AG04449 (cell line): ENCODE data around the gene FRYL.
A peak's percentile ranks its signal among the peaks of the same experiment; 100 is the strongest.
"Not testable (repeated sequence)": the region's sequence is repeated elsewhere in the genome, so short reads cannot be mapped to it uniquely, and the experiment has no call there.

ENCODE experiments used
- CTCF ChIA-PET: fragments of 350-600 bp; formaldehyde crosslinking; extraction: SDS; loops from one replicate; lab custom pipeline; 2021; ENCODE audit warnings: antibody characterized with exemption; lab: Yijun Ruan, JAX
- POLR2A ChIA-PET: fragments of 400-600, 350-600 bp; formaldehyde crosslinking; extraction: SDS; loops from one replicate; lab custom pipeline; 2020; ENCODE audit warnings: antibody characterized with exemption, inconsistent platforms; lab: Yijun Ruan, JAX
- DNase-seq: peaks from one replicate; pipeline ENCODE4 v3.0.0-alpha.2; 2010; ENCODE audit warnings: low read depth, low spot score
- H3K4me3 ChIP-seq: 2 replicates; pipeline ENCODE4 v1.5.1; 2011; ENCODE audit warnings: low read depth, mild to moderate bottlenecking, control low read depth, low read length
- TF ChIP-seq, protein P1 (sequence below): IDR thresholded peaks from one replicate; pipeline ENCODE4 v1.5.1; 2011; ENCODE audit warnings: mild to moderate bottlenecking, moderate library complexity, low read length, control low read depth, inconsistent platforms; ENCODE audit not compliant: insufficient read depth; ENCODE audit errors: missing control alignments

Gene FRYL

DNA sequence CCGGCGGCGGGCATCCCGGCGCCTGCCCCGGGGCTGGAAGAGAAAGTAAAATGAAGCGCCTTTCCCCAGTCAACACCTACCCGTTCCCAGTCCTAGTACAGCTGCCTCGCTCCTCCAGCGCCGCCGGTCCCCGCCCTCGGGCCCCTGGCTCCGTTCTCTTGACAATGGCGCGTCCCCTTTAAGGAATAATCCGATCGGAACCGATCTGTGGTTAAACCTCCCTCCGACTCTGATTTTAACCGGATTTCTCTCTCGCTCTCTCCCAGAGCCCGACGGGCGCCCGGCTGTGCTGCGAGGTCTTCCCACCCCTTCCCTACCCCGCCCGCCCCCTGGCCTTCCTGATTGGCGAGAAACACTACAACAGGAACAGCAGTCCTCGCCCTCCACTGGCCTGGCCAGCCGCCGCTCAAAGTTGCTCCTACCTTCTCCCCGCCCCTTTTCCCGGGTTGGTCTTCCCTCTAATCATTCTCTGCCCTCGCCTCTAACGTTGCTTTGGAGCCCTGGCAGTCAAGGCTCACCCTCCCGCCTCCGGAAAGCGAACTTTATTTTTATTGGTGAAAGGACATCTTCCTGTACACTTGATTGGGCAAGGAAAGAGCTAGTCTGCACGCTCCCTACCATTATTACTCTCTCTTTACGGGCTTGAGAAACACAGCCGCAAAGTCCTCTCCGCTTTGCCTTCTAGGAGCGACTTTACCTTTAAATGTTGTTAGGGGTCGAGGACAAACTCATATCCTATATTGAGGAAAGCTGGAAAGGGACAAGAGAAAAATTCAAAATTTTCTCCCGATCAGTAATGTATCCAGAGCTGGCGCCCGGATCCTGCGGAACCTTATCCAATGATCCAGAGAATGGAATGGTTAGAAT, at the start of gene FRYL:
Gene FRYL (minus strand): TSS at position 282 of the 867 bp plus-strand sequence. CDS start 145,869 bp downstream, outside the sequence.
- ChIA-PET CTCF (interaction anchor here (0.6 to 1.2 kb wide), 4 partner anchors 142 to 205 kb away, joined by 3 read pairs; no protein-coding TSS in a partner anchor), POLR2A (interaction anchor here (0.6 to 1.2 kb wide), 7 partner anchors 41 to 187 kb away, joined by 3 to 5 read pairs (median 3); partner anchors contain the start of gene OCIAD1)
- TF ChIP-seq, protein P1, sequence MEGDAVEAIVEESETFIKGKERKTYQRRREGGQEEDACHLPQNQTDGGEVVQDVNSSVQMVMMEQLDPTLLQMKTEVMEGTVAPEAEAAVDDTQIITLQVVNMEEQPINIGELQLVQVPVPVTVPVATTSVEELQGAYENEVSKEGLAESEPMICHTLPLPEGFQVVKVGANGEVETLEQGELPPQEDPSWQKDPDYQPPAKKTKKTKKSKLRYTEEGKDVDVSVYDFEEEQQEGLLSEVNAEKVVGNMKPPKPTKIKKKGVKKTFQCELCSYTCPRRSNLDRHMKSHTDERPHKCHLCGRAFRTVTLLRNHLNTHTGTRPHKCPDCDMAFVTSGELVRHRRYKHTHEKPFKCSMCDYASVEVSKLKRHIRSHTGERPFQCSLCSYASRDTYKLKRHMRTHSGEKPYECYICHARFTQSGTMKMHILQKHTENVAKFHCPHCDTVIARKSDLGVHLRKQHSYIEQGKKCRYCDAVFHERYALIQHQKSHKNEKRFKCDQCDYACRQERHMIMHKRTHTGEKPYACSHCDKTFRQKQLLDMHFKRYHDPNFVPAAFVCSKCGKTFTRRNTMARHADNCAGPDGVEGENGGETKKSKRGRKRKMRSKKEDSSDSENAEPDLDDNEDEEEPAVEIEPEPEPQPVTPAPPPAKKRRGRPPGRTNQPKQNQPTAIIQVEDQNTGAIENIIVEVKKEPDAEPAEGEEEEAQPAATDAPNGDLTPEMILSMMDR, result no peak
- peak within 1 kb of the TSS; percentile 83 for H3K4me3 ChIP-seq
- DNase-seq, result peak; percentile 98

DNA sequence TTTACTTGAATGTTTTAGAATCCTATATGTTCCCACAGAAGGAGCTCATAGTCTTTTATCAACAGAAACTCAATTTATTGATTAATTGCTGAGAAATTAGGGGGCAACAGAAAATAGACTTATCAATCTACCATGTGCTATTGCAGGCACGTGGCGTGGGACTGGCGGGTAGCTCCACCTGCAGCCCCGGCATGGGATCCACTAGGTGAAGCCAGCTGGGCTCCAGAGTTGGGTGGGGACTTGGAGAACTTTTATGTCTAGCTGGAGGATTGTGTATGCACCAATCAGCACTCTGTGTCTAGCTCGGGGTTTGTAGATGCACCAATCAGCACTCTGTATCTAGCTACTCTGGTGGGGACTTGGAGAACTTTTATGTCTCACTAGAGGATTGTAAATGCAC, 47.5 kb upstream of the FRYL start:
- TF ChIP-seq, protein P1, result no peak
- H3K4me3 ChIP-seq, result no peak overlapping the region
- ChIA-PET CTCF (no interaction called here), POLR2A (no interaction called here)
- no peak for DNase-seq

DNA sequence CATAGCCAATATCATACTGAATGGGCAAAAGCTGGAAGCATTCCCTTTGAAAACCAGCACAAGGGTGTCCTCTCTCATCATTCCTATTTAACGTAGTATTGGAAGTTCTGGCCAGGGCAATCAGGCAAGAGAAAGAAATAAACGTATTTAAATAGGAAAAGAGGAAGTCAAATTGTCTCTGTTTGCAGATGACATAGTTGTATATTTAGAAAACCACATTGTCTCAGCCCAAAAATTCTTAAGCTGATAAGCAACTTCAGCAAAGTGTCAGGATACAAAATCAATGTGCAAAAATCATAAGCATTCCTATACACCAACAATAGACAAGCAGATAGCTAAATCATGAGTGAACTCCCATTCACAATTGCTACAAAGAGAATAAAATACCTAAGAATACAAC, 41.4 kb upstream of the FRYL start:
- H3K4me3 ChIP-seq, DNase-seq, CTCF ChIA-PET: not testable (repeated sequence)
- POLR2A ChIA-PET, result interaction anchor here (0.6 kb wide), 1 partner anchor 41 kb away, joined by 3 read pairs; no protein-coding TSS in a partner anchor

GRCh38 chr4:48816971-48817370, 36.9 kb upstream of the FRYL start:
- POLR2A ChIA-PET, result no interaction called here
- TF ChIP-seq, protein P1, result no peak
- CTCF ChIA-PET, result no interaction called here
- H3K4me3 ChIP-seq, result no peak overlapping the region
- no peak for DNase-seq

DNA sequence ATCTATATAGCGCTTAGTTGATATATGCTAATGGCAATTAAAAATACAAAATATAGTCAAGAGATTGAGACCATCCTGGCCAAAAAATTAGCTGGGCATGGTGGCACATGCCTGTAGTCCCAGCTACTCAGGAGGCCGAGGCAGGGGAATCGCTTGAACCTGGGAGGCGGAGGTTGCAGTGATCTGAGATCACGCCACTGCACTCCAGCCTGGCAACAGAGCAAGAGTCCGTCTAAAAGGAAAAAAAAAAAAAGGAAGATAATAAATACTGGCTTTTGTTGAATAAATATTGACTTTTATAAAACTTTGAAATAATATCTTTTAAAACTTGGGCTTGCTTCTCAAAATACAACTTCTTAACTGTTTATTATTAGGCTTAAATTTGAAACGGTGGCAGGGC, 36.2 kb upstream of the FRYL start:
- POLR2A ChIA-PET, CTCF ChIA-PET, H3K4me3 ChIP-seq, DNase-seq: not testable (repeated sequence)

DNA sequence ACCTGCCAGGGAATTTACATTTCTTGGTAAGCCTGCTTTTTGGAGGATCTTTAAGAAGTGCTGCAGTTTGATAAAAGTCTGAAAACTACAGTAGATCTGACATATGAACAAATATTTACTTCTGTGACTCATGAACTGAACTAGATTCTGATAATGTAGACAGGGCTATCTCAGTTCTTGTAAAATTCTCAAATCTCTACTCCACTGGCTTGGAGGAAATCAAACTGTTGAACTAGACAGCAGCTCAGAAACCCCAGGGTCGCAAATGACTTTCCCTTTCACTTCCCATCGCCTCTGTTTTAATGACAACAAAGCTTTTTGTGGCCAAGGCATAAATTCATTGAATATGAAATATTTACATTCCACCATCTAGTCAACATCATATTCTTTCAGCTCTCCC, 35.4 kb upstream of the FRYL start:
- ChIA-PET POLR2A (no interaction called here), CTCF (no interaction called here)
- no peak overlapping the region for H3K4me3 ChIP-seq
- DNase-seq, result no peak
- TF ChIP-seq, protein P1, result no peak

DNA sequence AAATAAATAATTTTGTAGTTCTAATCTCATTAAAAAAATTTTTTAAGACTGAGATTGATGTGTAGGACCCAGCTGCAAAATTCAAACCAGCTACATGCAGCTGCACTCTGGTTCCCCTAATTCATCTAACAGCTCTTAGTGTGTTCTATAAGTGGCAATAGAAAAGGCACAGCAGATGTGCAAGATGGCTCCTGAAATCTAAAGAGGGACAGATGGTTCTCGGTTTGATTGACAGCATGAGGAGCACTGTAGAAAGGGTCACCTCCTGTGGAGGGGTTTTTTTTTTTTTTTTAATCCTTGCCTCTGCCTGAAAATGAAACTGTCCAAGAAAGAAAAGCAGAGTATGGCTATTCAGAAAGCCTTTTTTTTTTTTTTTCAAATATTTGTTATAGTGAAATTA, 33.9 kb upstream of the FRYL start:
- CTCF ChIA-PET, result no interaction called here
- no peak overlapping the region for H3K4me3 ChIP-seq
- TF ChIP-seq, protein P1, result no peak
- POLR2A ChIA-PET, result interaction anchor here (0.7 kb wide), 1 partner anchor 75 kb away, joined by 3 read pairs; no protein-coding TSS in a partner anchor
- DNase-seq, result no peak
